ENCODE data around the gene RIMBP3C.
"Not testable (repeated sequence)": the region's sequence is repeated elsewhere in the genome, so short reads cannot be mapped to it uniquely, and the experiment has no call there.

Gene RIMBP3C

GRCh38 chr22:21531525-21531924, 19.7 kb downstream of the RIMBP3C start:
- not testable (repeated sequence) for FAIRE-seq; DNase-seq (ENCODE audit: insufficient read length, low spot score)

- not testable (repeated sequence) for DNase-seq (ENCODE audit: insufficient read length, low spot score); FAIRE-seq
Observed at GRCh38 chr22:21526705-21527500, 24.4 kb downstream of the RIMBP3C start.

GRCh38 chr22:21516970-21517764, 34.1 kb downstream of the RIMBP3C start:
- not testable (repeated sequence) for DNase-seq (ENCODE audit: insufficient read length, low spot score); FAIRE-seq

- FAIRE-seq, result not testable (repeated sequence)
Observed at GRCh38 chr22:21516522-21516921, 34.7 kb downstream of the RIMBP3C start.

GRCh38 chr22:21515234-21515633, 36.0 kb downstream of the RIMBP3C start:
- FAIRE-seq; DNase-seq (ENCODE audit: insufficient read length, low spot score): not testable (repeated sequence)

More at GRCh38 chr22:21516522-21516921, 34.7 kb downstream of the RIMBP3C start:
- not testable (repeated sequence) for DNase-seq (ENCODE audit: insufficient read length, low spot score)

GRCh38 chr22:21514117-21514516, 37.1 kb downstream of the RIMBP3C start:
- FAIRE-seq; DNase-seq (ENCODE audit: insufficient read length, low spot score): not testable (repeated sequence)

- FAIRE-seq; DNase-seq (ENCODE audit: insufficient read length, low spot score): not testable (repeated sequence)
Observed at GRCh38 chr22:21512022-21512421, 39.2 kb downstream of the RIMBP3C start.

GRCh38 chr22:21510397-21510796, 40.9 kb downstream of the RIMBP3C start:
- FAIRE-seq; DNase-seq (ENCODE audit: insufficient read length, low spot score): not testable (repeated sequence)

GRCh38 chr22:21499623-21500506, 51.4 kb downstream of the RIMBP3C start:
- FAIRE-seq; DNase-seq (ENCODE audit: insufficient read length, low spot score): not testable (repeated sequence)

- not testable (repeated sequence) for FAIRE-seq; DNase-seq (ENCODE audit: insufficient read length, low spot score)
Observed at GRCh38 chr22:21498489-21498888, 52.8 kb downstream of the RIMBP3C start.

- DNase-seq (ENCODE audit: insufficient read length, low spot score); FAIRE-seq: not testable (repeated sequence)
Observed at GRCh38 chr22:21497984-21498383, 53.3 kb downstream of the RIMBP3C start.

Data from D721Med (cell line).